Colonic mucosa (tissue), 4 donors: ENCODE measurements around the gene ACP7. TPM values are rescaled to one million over a fixed set of nuclear protein-coding genes. Genes with fewer than 3 reads are reported as not detected.
A peak's percentile ranks its signal among the peaks of the same experiment; 100 is the strongest.

Source experiments
- DNase-seq: peaks from one replicate; pipeline ENCODE4 v3.0.0-alpha.2; 2020
- H3K27ac ChIP-seq: fragments of 200-600 bp; one replicate; pipeline ENCODE4 v1.8.0; 2021
- H3K27me3 ChIP-seq: fragments of 200-600 bp; one replicate; pipeline ENCODE4 v1.8.0; 2021
- H3K36me3 ChIP-seq: fragments of 200-600 bp; one replicate; pipeline ENCODE4 v1.8.0; 2021
- H3K4me1 ChIP-seq: fragments of 200-600 bp; one replicate; pipeline ENCODE4 v1.8.0; 2021; ENCODE audit warnings: mild to moderate bottlenecking
- H3K4me3 ChIP-seq: fragments of 200-600 bp; one replicate; pipeline ENCODE4 v1.8.0; 2021
- H3K9ac ChIP-seq, 2 donors: one replicate each; pipeline ENCODE4 v1.7.0; 2013; ENCODE audit warnings: control low read depth in 2 of 2, low read depth in 2 of 2, low read length in 2 of 2
- H3K9me3 ChIP-seq: fragments of 200-600 bp; one replicate; pipeline ENCODE4 v1.8.0; 2021
- CTCF ChIP-seq: fragments of 200-600 bp; IDR thresholded peaks from one replicate; pipeline ENCODE4 v1.8.0; 2022; ENCODE audit warnings: antibody characterized with exemption, mild to moderate bottlenecking
- intact Hi-C: fragments of 100-400 bp; cut with DNase I; formaldehyde crosslinking; loops from one replicate; pipeline ENCODE4 v1.14.1; 2022
- total RNA-seq, 2 donors: library from RNA; stranded (reverse); fragmentation: NEBNext Ultra II Directional in 1 of 2; extraction: Animal tissue kit (Norgen Biotek cat#: 25700) in 1 of 2; gene quantifications; one replicate each; pipeline ENCODE4 v1.2.1, GENCODE V29; 2021
- donor health status: healthy.
- donor health status: DM: no; HTN: no; CAD: no.
- donor health status: DM: no; HTN: no; CAD: no.

The ACP7 gene
- total RNA-seq, 2 donors from 2014 or later: not detected

GRCh38 chr19:39103151-39103550 lies 19.0 kb downstream of the ACP7 start:
- H3K27ac ChIP-seq: no peak overlapping the region
- no peaks in the 10 kb centered on the region for H3K36me3 ChIP-seq
- no peaks in the 10 kb centered on the region for H3K4me1 ChIP-seq
- H3K9me3 ChIP-seq: no peaks in the 10 kb centered on the region
- no peak overlapping the region for H3K9ac ChIP-seq
- intact Hi-C loops: no loop called here
- H3K4me3 ChIP-seq: no peak overlapping the region
- TF ChIP-seq CTCF: no peak
- no peak for DNase-seq
- H3K27me3 ChIP-seq: peaks cover 13% of the 10 kb centered on the region

- TF ChIP-seq CTCF: no peak
- intact Hi-C loops: no loop called here
- no peak for DNase-seq
- Histone ChIP-seq H3K4me3 (no peak overlapping the region), H3K36me3 (no peaks in the 10 kb centered on the region), H3K4me1 (no peaks in the 10 kb centered on the region), H3K27me3 (peaks cover 2% of the 10 kb centered on the region), H3K27ac (no peak overlapping the region), H3K9me3 (no peaks in the 10 kb centered on the region), H3K9ac (no peak overlapping the region)
These were observed 20.0 kb downstream of the ACP7 start for GRCh38 chr19:39104186-39104596.

GRCh38 chr19:39106194-39106593 lies 22.0 kb downstream of the ACP7 start:
- intact Hi-C loops: no loop called here
- Histone ChIP-seq H3K4me1 (no peaks in the 10 kb centered on the region), H3K9me3 (no peaks in the 10 kb centered on the region), H3K4me3 (no peak overlapping the region), H3K36me3 (no peaks in the 10 kb centered on the region), H3K27ac (no peak overlapping the region), H3K9ac (no peak overlapping the region), H3K27me3 (no peaks in the 10 kb centered on the region)
- DNase-seq: no peak
- TF ChIP-seq CTCF: no peak

GRCh38 chr19:39109641-39110040 lies 25.5 kb downstream of the ACP7 start:
- no peaks in the 10 kb centered on the region for H3K36me3 ChIP-seq
- no peaks in the 10 kb centered on the region for H3K9me3 ChIP-seq
- H3K27ac ChIP-seq: no peak overlapping the region
- no peak overlapping the region for H3K9ac ChIP-seq
- H3K4me3 ChIP-seq: no peak overlapping the region
- H3K4me1 ChIP-seq: no peaks in the 10 kb centered on the region
- no peak for DNase-seq
- no peaks in the 10 kb centered on the region for H3K27me3 ChIP-seq
- TF ChIP-seq CTCF: no peak
- intact Hi-C loops: no loop called here

- DNase-seq: peak; percentile 70
- TF ChIP-seq CTCF: peak; percentile 67
- Histone ChIP-seq H3K4me3 (no peak overlapping the region), H3K36me3 (no peaks in the 10 kb centered on the region), H3K27me3 (no peaks in the 10 kb centered on the region), H3K9me3 (no peaks in the 10 kb centered on the region), H3K4me1 (no peaks in the 10 kb centered on the region), H3K9ac (no peak overlapping the region), H3K27ac (no peak overlapping the region)
- intact Hi-C loops: no loop called here
These were observed 26.2 kb downstream of the ACP7 start for GRCh38 chr19:39110263-39110967.
